Progenitor cell of endocrine pancreas (in vitro differentiated cells): ENCODE results near the gene TLNRD1. TPM values are rescaled to one million over a fixed set of nuclear protein-coding genes. Genes with fewer than 3 reads are reported as not detected.

Experiments used
- DNase-seq: peaks from one replicate; pipeline ENCODE4 v3.0.0; 2021; ENCODE audit warnings: low spot score; ENCODE audit not compliant: unreplicated experiment
- H3K27ac Mint-ChIP-seq: 2 replicates; pipeline ENCODE4 v1.8.0; 2021; ENCODE audit warnings: mild to moderate bottlenecking, moderate library complexity, mixed read lengths
- H3K27me3 Mint-ChIP-seq: 2 replicates; pipeline ENCODE4 v1.8.0; 2021; ENCODE audit warnings: mixed read lengths
- H3K36me3 Mint-ChIP-seq: 2 replicates; pipeline ENCODE4 v1.8.0; 2022; ENCODE audit warnings: mixed read lengths; ENCODE audit not compliant: insufficient read depth
- H3K4me1 Mint-ChIP-seq: 2 replicates; pipeline ENCODE4 v1.8.0; 2021; ENCODE audit warnings: low read depth, mixed read lengths
- H3K4me3 Mint-ChIP-seq: 2 replicates; pipeline ENCODE4 v1.8.0; 2021; ENCODE audit warnings: low read depth, mild to moderate bottlenecking, moderate library complexity, mixed read lengths
- H3K9me3 Mint-ChIP-seq: 2 replicates; pipeline ENCODE4 v1.8.0; 2021; ENCODE audit warnings: low read depth, mixed read lengths
- CTCF ChIP-seq: fragments of 200-600 bp; sonication (generic); IDR thresholded peaks from one replicate; pipeline ENCODE4 v1.5.0; 2021; ENCODE audit warnings: antibody characterized with exemption, mild to moderate bottlenecking; ENCODE audit not compliant: unreplicated experiment
- total RNA-seq: library from RNA; stranded (reverse); gene quantifications from 2 replicates; pipeline ENCODE4 v1.2.1, GENCODE V29; 2021

The TLNRD1 gene
- total RNA-seq, 1 donor from 2014 or later: 14.9 TPM

GRCh38 chr15:81008312-81008711, 7.6 kb downstream of the TLNRD1 start:
- Mint-ChIP-seq H3K4me3 (no peak overlapping the region), H3K27ac (no peak overlapping the region), H3K27me3 (no peaks in the 10 kb centered on the region), H3K9me3 (no peaks in the 10 kb centered on the region), H3K4me1 (peaks cover 2% of the 10 kb centered on the region), H3K36me3 (peaks cover 7% of the 10 kb centered on the region)
- DNase-seq: no peak
- TF ChIP-seq CTCF: no peak

- TF ChIP-seq CTCF: no peak
- Mint-ChIP-seq H3K36me3 (no peaks in the 10 kb centered on the region), H3K9me3 (no peaks in the 10 kb centered on the region), H3K27ac (no peak overlapping the region), H3K4me3 (no peak overlapping the region), H3K4me1 (no peaks in the 10 kb centered on the region), H3K27me3 (no peaks in the 10 kb centered on the region)
- DNase-seq: no peak
Observed at GRCh38 chr15:81010086-81010485, 9.4 kb downstream of the TLNRD1 start.

- Mint-ChIP-seq H3K9me3 (no peaks in the 10 kb centered on the region), H3K27me3 (no peaks in the 10 kb centered on the region), H3K27ac (no peak overlapping the region), H3K4me3 (no peak overlapping the region), H3K4me1 (no peaks in the 10 kb centered on the region), H3K36me3 (no peaks in the 10 kb centered on the region)
- no peak for DNase-seq
- TF ChIP-seq CTCF: no peak
Observed at GRCh38 chr15:81011593-81011992, 10.9 kb downstream of the TLNRD1 start.

- Mint-ChIP-seq H3K9me3 (no peaks in the 10 kb centered on the region), H3K36me3 (no peaks in the 10 kb centered on the region), H3K4me1 (no peaks in the 10 kb centered on the region), H3K27me3 (no peaks in the 10 kb centered on the region), H3K27ac (no peak overlapping the region), H3K4me3 (no peak overlapping the region)
- TF ChIP-seq CTCF: no peak
- no peak for DNase-seq
Observed at GRCh38 chr15:81012588-81012987, 11.9 kb downstream of the TLNRD1 start.

GRCh38 chr15:81013396-81013929, 12.7 kb downstream of the TLNRD1 start:
- DNase-seq: no peak
- TF ChIP-seq CTCF: no peak
- Mint-ChIP-seq H3K36me3 (no peaks in the 10 kb centered on the region), H3K4me1 (no peaks in the 10 kb centered on the region), H3K27me3 (no peaks in the 10 kb centered on the region), H3K4me3 (no peak overlapping the region), H3K27ac (no peak overlapping the region), H3K9me3 (no peaks in the 10 kb centered on the region)
